Ascending aorta (tissue), 2 donors: ENCODE measurements around the gene CENPT. TPM values are rescaled to one million over a fixed set of nuclear protein-coding genes. Genes with fewer than 3 reads are reported as not detected.

Experiments
- DNase-seq, 2 donors: peaks; one replicate each; pipeline ENCODE4 v3.0.0-alpha.2; 2019; ENCODE audit warnings: low spot score in 2 of 2
- H3K27ac ChIP-seq, 2 donors: fragments of 200-600 bp; sonication (generic); one replicate each; pipeline ENCODE4 v1.5.1; 2016 to 2017; ENCODE audit warnings: mild to moderate bottlenecking in 1 of 2
- H3K27me3 ChIP-seq: fragments of 200-600 bp; sonication (generic); one replicate; pipeline ENCODE4 v1.5.1; 2017
- H3K36me3 ChIP-seq, 2 donors: fragments of 200-600 bp; sonication (generic); one replicate each; pipeline ENCODE4 v1.5.1; 2016
- H3K4me1 ChIP-seq, 2 donors: fragments of 200-600 bp; sonication (generic); one replicate each; pipeline ENCODE4 v1.5.1; 2016 to 2017; ENCODE audit warnings: mild to moderate bottlenecking in 1 of 2
- H3K4me3 ChIP-seq, 2 donors: fragments of 200-600 bp; sonication (generic); one replicate each; pipeline ENCODE4 v1.5.1; 2016 to 2017; ENCODE audit warnings: mild to moderate bottlenecking in 1 of 2
- H3K9me3 ChIP-seq, 2 donors: fragments of 200-600 bp; sonication (generic); one replicate each; pipeline ENCODE4 v1.5.1; 2016
- intact Hi-C: fragments of 100-400 bp; cut with DNase I; formaldehyde crosslinking; loops from one replicate; pipeline ENCODE4 v1.15.1; 2023
- total RNA-seq: library from RNA; depleted of rRNA; stranded (reverse); fragments of >200 nt; gene quantifications from one replicate; pipeline ENCODE4 v1.1.0, GENCODE V29; 2016
- TF ChIP-seq, protein P1 (sequence below), 3 experiments: fragments of 200-600 bp in 2 of 3; fragments of 450-650 bp in 1 of 3; sonication (generic) in 2 of 3; IDR thresholded peaks; one replicate each; pipeline ENCODE4 v1.5.1; 2016 to 2019; ENCODE audit warnings: antibody characterized with exemption in 3 of 3, mild to moderate bottlenecking in 1 of 3, moderate library complexity in 1 of 3

Gene CENPT
- total RNA-seq, 1 donor from 2014 or later = 220 TPM

DNA sequence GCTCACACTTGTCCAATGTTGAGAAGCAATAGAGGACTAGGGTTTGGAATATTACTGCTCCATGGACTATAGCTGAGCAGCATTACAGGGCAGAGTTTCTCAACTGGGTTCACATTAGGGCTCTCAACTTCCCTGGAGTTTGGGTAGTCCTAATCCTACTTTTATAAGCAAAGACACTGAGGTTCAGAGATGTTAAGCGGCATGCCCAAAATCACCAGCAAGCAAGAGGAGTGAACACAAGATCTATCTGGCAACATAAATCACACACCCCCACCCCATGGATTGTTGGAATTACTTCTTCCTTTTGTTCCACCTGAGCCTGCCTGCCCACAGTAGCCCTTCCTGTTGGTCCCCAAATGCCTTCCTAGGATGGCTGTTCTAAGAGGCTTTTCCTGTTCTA lies 35.6 kb downstream of the CENPT start:
- intact Hi-C loops = no loop called here
- Histone ChIP-seq H3K36me3 (no peaks in the 10 kb centered on the region), H3K4me1 (peaks cover 0 to 5% of the 10 kb centered on the region in 2 donors), H3K9me3 (no peaks in the 10 kb centered on the region), H3K4me3 (no peak overlapping the region), H3K27ac (no peak overlapping the region), H3K27me3 (no peaks in the 10 kb centered on the region)
- DNase-seq = no peak
- TF ChIP-seq, protein P1, sequence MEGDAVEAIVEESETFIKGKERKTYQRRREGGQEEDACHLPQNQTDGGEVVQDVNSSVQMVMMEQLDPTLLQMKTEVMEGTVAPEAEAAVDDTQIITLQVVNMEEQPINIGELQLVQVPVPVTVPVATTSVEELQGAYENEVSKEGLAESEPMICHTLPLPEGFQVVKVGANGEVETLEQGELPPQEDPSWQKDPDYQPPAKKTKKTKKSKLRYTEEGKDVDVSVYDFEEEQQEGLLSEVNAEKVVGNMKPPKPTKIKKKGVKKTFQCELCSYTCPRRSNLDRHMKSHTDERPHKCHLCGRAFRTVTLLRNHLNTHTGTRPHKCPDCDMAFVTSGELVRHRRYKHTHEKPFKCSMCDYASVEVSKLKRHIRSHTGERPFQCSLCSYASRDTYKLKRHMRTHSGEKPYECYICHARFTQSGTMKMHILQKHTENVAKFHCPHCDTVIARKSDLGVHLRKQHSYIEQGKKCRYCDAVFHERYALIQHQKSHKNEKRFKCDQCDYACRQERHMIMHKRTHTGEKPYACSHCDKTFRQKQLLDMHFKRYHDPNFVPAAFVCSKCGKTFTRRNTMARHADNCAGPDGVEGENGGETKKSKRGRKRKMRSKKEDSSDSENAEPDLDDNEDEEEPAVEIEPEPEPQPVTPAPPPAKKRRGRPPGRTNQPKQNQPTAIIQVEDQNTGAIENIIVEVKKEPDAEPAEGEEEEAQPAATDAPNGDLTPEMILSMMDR (IDR thresholded peaks at IDR 0.05) = no peak

DNA sequence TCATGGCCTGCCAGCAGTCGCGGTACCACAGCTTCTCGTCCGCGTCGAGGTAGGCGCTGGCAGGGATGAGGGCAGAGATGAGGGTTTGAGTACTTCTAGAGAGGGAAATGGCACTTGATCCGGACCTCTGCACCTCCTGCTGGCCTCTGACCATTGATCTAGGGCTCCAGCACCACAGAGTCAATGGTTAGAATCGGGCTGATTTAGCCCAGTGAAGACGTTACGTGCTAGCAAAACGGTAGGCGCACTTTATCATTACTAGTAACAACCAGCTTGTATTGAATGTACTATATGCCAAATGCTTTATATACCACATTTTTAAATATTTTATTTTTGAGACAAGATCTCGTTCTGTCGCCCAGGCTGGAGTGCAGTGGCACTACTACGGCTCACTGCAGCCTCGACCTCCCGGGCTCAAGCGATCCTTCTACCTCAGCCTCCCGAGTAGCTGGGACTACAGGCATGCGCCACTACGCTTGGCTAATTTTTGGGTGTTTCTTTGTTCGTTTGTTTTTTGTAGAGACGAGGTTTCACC lies 40.3 kb downstream of the CENPT start:
- Histone ChIP-seq H3K27me3 (no peaks in the 10 kb centered on the region), H3K4me1 (peaks cover 0 to 12% of the 10 kb centered on the region in 2 donors), H3K36me3 (peaks cover 0 to 3% of the 10 kb centered on the region in 2 donors), H3K9me3 (no peaks in the 10 kb centered on the region), H3K4me3 (peak overlapping the region; percentile 87 to 91), H3K27ac (peak overlapping the region; percentile 70 to 83)
- intact Hi-C loops = loop anchor here (1.0 to 10.0 kb wide), 7 partner anchors 40 to 562 kb away; partner anchors contain the start of genes CENPT, CTCF, DDX28 and DUS2
- DNase-seq = no peak
- TF ChIP-seq, protein P1 (IDR thresholded peaks at IDR 0.05) = no peak

DNA sequence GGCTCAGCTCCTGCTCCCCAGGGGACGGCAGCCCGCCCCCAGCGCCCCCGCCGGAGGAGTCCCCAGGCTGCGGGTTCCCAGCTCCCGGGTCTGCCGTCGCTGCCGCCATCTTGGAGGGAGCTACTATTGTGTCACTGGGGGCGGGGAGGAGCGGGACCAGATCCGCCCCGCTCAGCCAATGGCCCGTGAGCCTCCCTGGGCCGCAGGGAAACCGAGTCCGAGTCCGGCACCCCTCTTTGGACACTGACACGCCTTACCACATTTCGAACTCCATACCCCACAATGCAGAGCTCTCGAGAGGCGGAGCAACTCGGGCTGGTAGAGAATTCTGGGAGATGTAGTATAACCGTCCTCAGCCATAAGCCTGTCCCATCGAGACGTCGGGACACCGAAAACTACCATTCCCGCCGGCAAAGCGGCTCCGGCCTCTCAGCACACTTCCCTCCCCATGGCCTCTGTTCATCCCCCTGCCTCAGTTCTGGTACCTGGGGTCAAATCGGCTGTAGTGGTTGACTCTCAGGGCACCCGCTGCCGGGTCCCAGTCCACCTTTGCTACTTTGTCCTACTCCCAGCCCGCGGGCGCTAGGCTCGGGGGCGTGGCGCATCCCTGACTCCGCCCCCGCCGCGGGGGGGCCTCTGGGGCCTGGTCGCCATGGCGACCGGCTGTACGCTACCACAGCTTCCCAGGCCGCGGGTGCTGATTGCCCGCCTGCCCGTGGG lies 40.9 kb downstream of the CENPT start, which contains the start of the genes RANBP10 and TSNAXIP1:
TSS of gene RANBP10 (minus strand) at position 133 of the 720 bp plus-strand sequence. CDS start at position 109, 24 bp downstream.
TSS of gene TSNAXIP1 (plus strand) at position 462 of the 720 bp plus-strand sequence. CDS start 261 bp downstream, outside the sequence.
- peak; percentile 97 to 99 for DNase-seq
- peak within 1 kb of the TSS; percentile 87 to 91 for H3K4me3 ChIP-seq
- intact Hi-C loops = loop anchor here (1.0 to 10.0 kb wide), 8 partner anchors 40 to 562 kb away; partner anchors contain the start of genes ACD, CENPT, CTCF and DDX28

DNA sequence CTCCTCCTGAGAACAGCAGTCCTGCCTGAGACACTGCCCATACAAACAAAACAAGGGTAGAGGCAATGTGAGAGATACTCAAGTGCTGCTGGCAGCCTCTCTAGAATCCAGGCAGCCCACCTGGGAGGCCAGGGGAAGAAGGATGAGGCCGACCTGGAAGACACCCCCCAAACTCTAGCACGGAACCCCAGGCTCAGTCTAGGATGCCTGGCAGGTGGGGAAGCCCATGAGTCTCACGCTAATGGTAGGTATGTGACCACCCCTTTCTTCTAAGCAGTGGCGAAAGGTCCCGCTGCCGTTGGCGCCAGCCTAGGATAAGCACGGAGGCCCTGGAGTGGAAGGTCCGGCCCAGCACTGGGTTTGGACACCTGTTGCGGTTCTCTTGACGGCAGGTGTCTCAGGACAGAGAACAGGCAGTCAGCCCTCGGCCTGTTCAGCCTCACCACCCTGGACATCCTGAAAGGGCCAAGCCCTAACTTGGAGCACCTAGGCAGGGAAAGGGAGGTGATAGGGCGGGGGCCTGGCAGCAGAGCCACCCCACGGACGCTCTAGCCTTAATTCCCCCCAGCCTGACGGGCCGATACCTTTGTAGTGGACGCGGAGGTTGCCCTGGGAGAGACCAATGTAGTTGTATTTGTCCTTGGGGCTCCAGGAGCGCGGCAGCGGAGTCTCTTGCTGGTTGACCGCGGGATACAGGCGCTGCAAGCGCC lies 41.6 kb downstream of the CENPT start:
- Histone ChIP-seq H3K36me3 (peaks cover 3 to 10% of the 10 kb centered on the region in 2 donors), H3K27ac (peak overlapping the region; percentile 66 to 69), H3K4me3 (peak overlapping the region; percentile 87 to 91), H3K4me1 (peaks cover 0 to 12% of the 10 kb centered on the region in 2 donors), H3K27me3 (no peaks in the 10 kb centered on the region), H3K9me3 (no peaks in the 10 kb centered on the region)
- intact Hi-C loops = loop anchor here (1.0 to 10.0 kb wide), 7 partner anchors 41 to 561 kb away; partner anchors contain the start of genes ACD, CENPT, DDX28 and DUS2
- TF ChIP-seq, protein P1 (IDR thresholded peaks at IDR 0.05) = no peak
- DNase-seq = no peak

More for the DNA sequence above, 40.9 kb downstream of the CENPT start, which contains the start of the genes RANBP10 and TSNAXIP1:
- Histone ChIP-seq H3K27me3 (no peaks in the 10 kb centered on the region), H3K36me3 (peaks cover 3% of the 10 kb centered on the region in 2 donors), H3K9me3 (no peaks in the 10 kb centered on the region), H3K4me1 (peaks cover 0 to 12% of the 10 kb centered on the region in 2 donors), H3K27ac (peak within 1 kb of the TSS; percentile 70 to 83)
- TF ChIP-seq, protein P1 (IDR thresholded peaks at IDR 0.05) = no peak

DNA sequence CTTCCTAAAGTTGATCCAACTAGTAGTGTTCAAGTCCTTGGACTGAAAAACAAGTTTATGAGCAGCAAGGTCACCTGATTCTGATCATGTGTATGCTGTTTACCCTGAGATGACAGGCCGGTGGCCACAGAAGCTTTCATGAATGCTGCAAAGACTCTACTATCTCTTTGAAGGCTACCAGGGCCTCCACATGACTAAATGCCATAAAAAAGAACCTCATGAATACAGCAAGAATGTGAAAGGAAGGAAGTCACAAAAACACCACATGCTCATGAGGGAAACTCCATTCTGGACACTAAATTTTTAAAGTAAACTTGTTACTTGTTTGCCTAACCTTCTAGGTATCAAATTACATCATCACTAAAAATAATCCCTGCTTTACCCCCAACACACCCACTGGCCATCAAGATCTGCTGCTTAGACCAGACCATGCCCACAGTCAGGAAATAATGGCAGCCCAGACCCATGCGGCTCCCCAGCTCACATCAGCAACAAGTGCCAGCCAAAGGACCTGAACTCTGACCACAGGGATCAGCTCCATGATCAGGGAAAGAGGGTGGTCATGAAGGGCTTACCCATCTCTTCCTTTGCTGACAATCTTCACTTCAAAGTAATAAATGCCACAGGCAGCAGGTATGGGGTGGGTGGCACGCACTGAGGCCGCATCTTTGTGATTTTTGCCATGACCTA lies 42.5 kb downstream of the CENPT start:
- Histone ChIP-seq H3K9me3 (no peaks in the 10 kb centered on the region), H3K27ac (no peak overlapping the region)

More for the DNA sequence above, 42.5 kb downstream of the CENPT start:
- Histone ChIP-seq H3K27me3 (no peaks in the 10 kb centered on the region), H3K36me3 (peaks cover 6 to 11% of the 10 kb centered on the region in 2 donors), H3K4me3 (peak overlapping the region; percentile 87 to 91), H3K4me1 (peaks cover 0 to 12% of the 10 kb centered on the region in 2 donors)
- intact Hi-C loops = loop anchor here (5.0 to 10.0 kb wide), 3 partner anchors 278 to 560 kb away; partner anchors contain the start of genes ESRP2, FHOD1, RIPOR1 and SLC9A5
- DNase-seq = no peak
- TF ChIP-seq, protein P1 (IDR thresholded peaks at IDR 0.05) = no peak
